Fibroblast of the aortic adventitia (primary cell): ENCODE data around the gene SEMA5B. TPM values are rescaled to one million over a fixed set of nuclear protein-coding genes. Genes with fewer than 3 reads are reported as not detected.

ENCODE experiments used
- DNase-seq: peaks from one replicate; pipeline ENCODE4 v3.0.0-alpha.2; 2010; ENCODE audit warnings: low read depth
- H3K4me3 ChIP-seq: 2 replicates; pipeline ENCODE4 v1.5.1; 2011; ENCODE audit warnings: low read depth, mild to moderate bottlenecking, control low read depth, low read length, moderate library complexity
- total RNA-seq: library from RNA; depleted of rRNA; stranded (reverse); fragments of >200 nt; gene quantifications from 2 replicates; pipeline ENCODE4 v1.2.3, GENCODE V29; 2012; ENCODE audit warnings: low replicate concordance
- TF ChIP-seq, protein P1 (sequence below): IDR thresholded peaks from 2 replicates; pipeline ENCODE4 v1.5.1; 2011; ENCODE audit warnings: mild to moderate bottlenecking, low read length, control low read depth, inconsistent platforms; ENCODE audit not compliant: insufficient read depth

The SEMA5B gene
- total RNA-seq, 1 donor, result 0.18 TPM

DNA sequence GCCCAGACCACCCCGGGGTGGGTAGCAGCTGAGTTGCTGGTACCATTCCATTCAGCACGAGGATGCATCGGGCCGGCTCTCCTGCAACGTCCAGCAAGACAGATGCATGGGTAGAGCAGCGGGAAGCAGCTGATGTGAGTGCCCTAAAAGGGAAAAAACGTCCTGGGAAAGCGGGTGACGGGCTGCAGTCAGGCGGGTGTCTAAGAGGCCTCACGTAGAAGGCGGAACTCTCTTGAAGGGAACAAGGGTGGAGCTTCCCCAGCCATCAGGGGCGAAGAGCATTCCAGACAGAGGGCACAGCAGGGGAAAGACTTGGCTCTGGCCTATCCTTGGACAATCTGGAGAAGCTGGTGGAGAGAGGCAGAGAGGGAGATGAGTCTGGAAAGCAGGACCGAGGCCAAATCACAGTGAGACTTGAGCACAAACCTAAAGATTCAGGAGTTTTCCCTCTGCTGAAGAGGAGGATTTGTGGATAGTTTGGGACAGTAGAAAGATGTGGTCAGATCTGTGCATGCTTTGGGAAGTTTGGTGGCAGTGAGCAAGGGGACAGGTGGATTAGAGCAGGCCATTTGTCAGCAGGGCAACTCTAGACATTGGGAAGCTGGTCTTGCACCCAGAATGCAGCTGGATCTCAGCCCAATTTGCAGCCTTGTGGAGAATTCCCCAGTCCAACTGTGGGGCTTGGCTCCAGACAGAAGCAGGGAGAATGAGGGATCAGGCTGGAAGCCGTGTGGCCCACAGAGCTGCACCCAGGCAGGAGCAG is 70.7 kb downstream of the SEMA5B start:
- no peak overlapping the region for H3K4me3 ChIP-seq
- DNase-seq, result no peak
- TF ChIP-seq, protein P1, sequence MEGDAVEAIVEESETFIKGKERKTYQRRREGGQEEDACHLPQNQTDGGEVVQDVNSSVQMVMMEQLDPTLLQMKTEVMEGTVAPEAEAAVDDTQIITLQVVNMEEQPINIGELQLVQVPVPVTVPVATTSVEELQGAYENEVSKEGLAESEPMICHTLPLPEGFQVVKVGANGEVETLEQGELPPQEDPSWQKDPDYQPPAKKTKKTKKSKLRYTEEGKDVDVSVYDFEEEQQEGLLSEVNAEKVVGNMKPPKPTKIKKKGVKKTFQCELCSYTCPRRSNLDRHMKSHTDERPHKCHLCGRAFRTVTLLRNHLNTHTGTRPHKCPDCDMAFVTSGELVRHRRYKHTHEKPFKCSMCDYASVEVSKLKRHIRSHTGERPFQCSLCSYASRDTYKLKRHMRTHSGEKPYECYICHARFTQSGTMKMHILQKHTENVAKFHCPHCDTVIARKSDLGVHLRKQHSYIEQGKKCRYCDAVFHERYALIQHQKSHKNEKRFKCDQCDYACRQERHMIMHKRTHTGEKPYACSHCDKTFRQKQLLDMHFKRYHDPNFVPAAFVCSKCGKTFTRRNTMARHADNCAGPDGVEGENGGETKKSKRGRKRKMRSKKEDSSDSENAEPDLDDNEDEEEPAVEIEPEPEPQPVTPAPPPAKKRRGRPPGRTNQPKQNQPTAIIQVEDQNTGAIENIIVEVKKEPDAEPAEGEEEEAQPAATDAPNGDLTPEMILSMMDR, result no peak

DNA sequence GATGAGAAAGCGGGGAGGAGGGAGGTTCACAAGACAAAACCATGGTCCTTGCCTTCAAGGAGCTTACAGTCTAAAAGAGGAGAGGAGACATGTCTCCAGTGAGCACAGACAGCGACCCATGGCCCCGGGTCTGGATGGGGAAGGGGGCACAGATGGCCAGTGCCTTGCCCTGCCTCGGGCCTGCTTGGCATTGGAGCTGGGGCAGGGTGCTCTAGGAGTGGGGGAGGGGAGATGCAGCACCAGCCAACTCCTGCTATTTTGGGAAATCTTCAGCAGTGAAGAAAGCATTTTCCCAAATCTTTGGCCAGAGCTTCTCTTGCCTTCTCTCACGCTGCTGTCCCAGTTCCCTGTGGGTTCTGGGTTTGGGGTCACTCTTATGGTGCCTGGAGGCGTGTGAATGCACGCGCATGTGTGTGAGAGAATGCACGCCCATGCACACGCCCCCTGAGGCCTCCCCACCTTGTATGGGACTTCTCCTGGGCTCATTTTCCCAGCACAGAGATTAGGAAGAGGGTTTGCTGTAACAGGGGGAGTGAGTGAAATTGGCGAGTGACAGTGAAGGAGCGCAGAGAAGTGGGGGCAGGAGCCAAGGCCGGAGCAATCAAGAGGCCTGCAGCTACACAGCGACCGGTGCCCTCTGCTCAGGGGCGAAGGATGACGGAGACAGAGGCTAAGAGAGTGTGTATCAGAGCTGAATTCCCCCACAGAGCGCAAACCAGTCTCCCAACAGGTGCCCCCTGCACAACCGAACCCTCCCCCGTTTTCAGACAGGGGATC is 71.5 kb downstream of the SEMA5B start:
- TF ChIP-seq, protein P1, result no peak
- H3K4me3 ChIP-seq, result no peak overlapping the region
- no peak for DNase-seq

DNA sequence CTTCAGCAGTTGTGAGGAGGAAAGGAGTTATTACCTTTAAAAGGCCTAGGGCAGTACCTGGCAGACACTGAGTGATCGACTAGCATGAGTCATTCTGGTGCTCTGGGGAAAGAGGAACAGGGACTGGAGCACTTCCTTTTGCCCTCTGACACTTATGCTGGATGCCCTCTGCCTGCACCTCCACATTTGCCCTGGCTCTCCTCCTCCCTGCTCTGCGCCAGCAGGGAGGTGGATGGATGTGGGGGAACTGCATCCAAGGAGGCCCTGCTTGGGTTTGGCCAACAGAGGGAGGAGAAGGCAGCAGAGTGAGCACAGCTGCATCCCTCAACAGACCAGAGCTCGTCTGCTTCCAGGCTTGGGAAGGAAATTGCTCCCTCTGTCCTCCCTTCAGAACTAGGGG is 75.0 kb downstream of the SEMA5B start:
- no peak overlapping the region for H3K4me3 ChIP-seq
- TF ChIP-seq, protein P1, result peak; percentile 43
- peak; percentile 28 for DNase-seq

DNA sequence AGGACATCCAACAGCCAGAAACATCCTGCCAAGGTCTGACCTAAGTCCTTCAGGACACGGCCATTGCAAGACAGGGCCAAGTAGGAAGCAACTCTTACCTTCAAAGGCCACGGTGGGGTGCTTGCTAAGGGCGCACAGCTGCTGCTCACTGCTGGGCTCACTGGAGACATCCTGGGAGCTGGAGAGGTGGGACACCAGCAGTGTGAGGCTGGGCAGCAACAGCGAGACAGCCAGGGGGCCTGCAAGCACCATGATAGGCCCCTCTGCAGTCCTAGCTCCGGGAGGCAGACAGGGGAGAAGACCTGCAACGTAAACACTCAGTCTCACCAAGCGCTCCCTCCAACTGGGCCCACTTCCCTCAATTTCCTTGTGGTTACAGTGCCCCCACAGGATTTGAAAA is 79.2 kb downstream of the SEMA5B start:
- TF ChIP-seq, protein P1, result no peak
- no peak for DNase-seq
- H3K4me3 ChIP-seq, result no peak overlapping the region

DNA sequence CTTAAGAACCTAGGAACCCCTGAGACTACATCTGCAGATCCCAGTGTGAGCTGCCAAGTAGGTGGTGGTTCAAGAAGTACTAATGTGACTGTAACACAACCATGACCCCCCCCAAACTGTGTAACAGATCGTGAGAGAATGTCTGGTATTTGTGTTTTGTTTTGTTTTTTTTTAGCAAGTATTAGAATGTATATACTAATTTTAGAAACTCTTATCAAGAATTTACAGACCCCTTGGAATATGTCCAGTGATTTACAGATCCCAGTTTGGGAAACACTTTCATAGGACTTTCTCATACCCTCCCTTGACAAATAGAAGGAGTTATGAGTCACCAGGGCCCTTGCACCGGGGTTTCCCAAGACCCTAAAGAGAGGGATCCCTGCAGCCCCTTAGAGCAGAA is 79.8 kb downstream of the SEMA5B start:
- peak; percentile 71 for DNase-seq
- TF ChIP-seq, protein P1, result no peak
- H3K4me3 ChIP-seq, result no peak overlapping the region

DNA sequence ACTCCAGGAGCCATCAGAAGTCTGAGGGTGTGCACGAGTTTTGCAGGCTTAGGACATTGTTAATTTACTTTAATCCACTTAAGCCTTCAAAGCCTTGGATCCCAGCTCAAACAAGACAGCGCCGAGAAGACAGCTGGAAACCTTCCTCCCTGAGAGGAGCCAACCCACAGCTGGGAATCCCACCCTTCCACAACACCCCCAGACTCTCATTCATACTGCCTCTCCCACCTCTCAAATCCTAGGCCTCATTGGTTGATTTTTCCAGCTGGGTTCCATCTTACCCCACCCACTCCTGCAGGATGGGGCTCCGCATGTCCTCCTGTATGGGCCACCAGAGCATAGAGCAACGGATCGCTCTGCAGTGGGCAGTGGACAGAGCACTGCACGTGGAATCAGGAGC is 80.4 kb downstream of the SEMA5B start:
- H3K4me3 ChIP-seq, result no peak overlapping the region
- no peak for DNase-seq
- TF ChIP-seq, protein P1, result no peak
